Stimulated activated effector memory CD8-positive, alpha-beta T cell treated with anti-CD3 and anti-CD28 coated beads, Interleukin-12 subunit alpha, Interleukin-12 subunit beta, amount 100 ng/mL, for 72 hours (primary cell): ENCODE data around the gene BTBD7.
A peak's percentile ranks its signal among the peaks of the same experiment; 100 is the strongest.

Experiments
- ATAC-seq: fragments of 150-1000 bp; cut with Tn5 transposase; 2 replicates; pipeline ENCODE4 v1.10.0; 2021
- DNase-seq, 2 donors: peaks; one replicate each; pipeline ENCODE4 v3.0.0; 2021 to 2022; ENCODE audit warnings: low spot score in 2 of 2
- H3K27ac Mint-ChIP-seq: one replicate; pipeline ENCODE4 v1.8.0; 2022; ENCODE audit warnings: mild to moderate bottlenecking, mixed read lengths
- H3K36me3 Mint-ChIP-seq: one replicate; pipeline ENCODE4 v1.8.0; 2022; ENCODE audit warnings: mild to moderate bottlenecking, mixed read lengths
- H3K4me1 Mint-ChIP-seq: one replicate; pipeline ENCODE4 v1.8.0; 2022; ENCODE audit warnings: mixed read lengths
- H3K4me3 Mint-ChIP-seq: one replicate; pipeline ENCODE4 v1.8.0; 2022; ENCODE audit warnings: mild to moderate bottlenecking, mixed read lengths
- H3K9me3 Mint-ChIP-seq: one replicate; pipeline ENCODE4 v1.8.0; 2022; ENCODE audit warnings: mixed read lengths

BTBD7 gene

DNA sequence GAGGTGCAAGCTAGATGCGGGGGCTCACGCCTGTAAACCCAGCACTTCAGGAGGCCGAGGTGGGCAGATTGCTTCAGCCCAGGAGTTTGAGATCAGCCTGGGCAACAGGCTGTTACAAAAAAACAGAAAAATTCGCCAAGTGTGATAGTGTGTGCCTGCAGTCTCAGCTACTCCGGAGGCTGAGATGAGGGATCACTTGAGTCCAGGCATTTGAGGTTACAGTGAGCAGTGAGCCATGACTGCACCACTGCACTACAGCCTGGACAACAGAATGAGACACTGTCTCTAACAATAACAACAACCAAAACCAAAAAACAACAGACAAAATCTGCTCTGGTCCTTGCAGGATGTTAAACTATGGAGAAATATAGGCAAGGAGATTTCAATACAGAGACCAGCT, 13.9 kb downstream of the BTBD7 start:
- peak overlapping the region; percentile 6 for H3K27ac Mint-ChIP-seq

DNA sequence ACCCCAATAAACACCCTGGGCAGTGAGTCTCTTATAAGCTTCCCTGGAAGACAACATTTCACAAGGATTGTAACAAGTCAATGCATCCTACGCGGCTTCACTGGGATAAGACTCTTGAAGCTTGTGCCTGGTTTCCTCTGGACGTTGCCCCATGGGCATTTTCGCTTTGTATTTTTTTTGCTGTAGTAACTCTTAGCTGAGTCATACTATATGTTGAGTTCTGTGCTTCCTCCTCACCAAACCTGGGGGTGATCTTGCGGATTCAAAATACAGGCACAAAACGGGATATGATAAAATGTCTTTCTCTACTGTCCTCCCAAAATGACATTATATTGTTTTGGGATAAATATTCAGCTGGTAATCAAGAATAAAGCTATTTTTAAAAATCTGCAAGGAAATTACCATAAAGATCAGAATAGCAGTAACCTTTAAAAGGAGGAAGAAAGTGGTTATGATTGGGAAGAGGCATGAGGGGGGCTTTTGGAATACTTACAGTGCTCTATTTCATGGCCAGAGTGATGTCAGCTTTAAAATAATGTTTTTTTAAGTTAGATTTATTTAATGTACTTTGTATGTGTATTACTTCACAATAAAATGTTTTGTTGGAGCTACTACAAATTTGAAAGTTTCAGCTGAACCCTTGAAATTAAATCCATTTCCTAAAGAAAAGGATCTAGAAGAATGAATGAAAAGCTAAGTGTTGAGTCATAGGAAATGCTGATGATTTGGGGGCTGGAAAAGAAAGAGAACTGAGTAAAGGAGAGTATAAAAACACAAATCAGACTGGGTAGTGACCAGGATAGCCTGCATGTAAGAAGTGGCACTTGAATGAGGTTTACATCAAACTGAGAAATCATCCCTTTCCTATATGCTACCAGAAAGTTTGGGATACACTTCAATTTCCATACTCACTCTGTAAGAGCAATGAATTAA, 14.7 kb downstream of the BTBD7 start:
- ATAC-seq (no peak), DNase-seq (peak in 1 of 2 donors; percentile 18)
- H3K27ac Mint-ChIP-seq, result peak overlapping the region; percentile 6

More for the DNA sequence above, 13.9 kb downstream of the BTBD7 start:
- Mint-ChIP-seq H3K4me3 (no peak overlapping the region), H3K4me1 (peaks cover 28% of the 10 kb centered on the region), H3K36me3 (peaks cover 17% of the 10 kb centered on the region), H3K9me3 (no peaks in the 10 kb centered on the region)
- no peak for ATAC-seq
- DNase-seq, result peak in 1 of 2 donors; percentile 25

DNA sequence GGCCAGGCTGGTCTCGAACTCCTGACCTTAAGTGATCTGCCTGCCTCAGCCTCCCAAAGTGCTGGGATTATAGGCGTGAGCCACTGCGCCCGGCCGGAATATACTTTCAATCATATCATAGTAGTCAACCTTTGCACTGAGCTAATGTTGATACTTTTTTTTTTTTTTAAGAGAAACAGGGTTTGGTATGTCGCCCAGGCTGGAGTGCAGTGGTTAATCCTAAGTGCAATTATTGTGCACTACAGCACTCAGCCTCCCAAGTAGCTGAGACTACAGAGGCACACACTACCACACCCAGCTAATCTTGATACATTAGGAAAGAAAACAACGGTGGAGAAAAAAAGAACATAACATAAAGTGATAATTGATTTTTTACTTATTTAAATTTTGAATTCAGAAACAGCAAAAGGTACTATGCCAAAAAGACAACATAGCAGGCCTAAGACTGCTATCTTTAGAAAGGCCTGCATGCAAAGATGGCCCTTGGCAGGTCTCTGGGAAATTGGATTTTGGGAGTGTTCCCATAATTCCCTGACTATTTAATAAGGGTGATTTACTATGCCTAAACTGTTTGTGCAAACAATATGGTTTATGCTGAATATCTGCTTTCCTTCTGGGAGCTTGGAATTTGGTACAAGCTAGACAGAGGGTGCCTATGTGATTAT, 15.5 kb downstream of the BTBD7 start:
- Mint-ChIP-seq H3K36me3 (peaks cover 9% of the 10 kb centered on the region), H3K27ac (no peak overlapping the region), H3K9me3 (no peaks in the 10 kb centered on the region), H3K4me1 (peaks cover 33% of the 10 kb centered on the region), H3K4me3 (no peak overlapping the region)
- no peak for ATAC-seq
- no peak for DNase-seq

More for the DNA sequence above, 14.7 kb downstream of the BTBD7 start:
- no peak overlapping the region for H3K4me3 Mint-ChIP-seq
- H3K9me3 Mint-ChIP-seq, result no peaks in the 10 kb centered on the region
- peaks cover 10% of the 10 kb centered on the region for H3K36me3 Mint-ChIP-seq
- peaks cover 28% of the 10 kb centered on the region for H3K4me1 Mint-ChIP-seq

DNA sequence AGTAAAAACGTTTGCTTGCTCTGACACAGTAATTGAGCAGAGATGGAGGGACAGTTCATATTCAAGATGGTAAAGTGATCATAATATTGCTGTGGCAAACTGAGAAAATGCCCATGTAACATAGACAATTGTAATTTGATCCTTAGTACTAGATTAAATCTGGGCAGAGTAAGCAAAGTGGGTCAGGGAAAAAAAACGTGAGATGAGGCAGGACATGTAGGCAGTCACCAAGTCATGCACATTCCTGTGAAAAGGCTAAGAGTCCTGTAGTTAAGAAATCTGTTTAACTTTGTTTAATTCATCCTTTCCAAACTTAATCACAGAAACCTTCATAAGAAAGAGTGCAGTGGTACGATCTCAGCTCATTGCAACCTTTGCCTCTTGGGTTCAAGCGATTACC, 16.1 kb downstream of the BTBD7 start:
- Mint-ChIP-seq H3K27ac (no peak overlapping the region), H3K36me3 (peaks cover 3% of the 10 kb centered on the region), H3K4me3 (no peak overlapping the region), H3K9me3 (no peaks in the 10 kb centered on the region), H3K4me1 (peaks cover 33% of the 10 kb centered on the region)
- no peak for ATAC-seq
- DNase-seq, result no peak

DNA sequence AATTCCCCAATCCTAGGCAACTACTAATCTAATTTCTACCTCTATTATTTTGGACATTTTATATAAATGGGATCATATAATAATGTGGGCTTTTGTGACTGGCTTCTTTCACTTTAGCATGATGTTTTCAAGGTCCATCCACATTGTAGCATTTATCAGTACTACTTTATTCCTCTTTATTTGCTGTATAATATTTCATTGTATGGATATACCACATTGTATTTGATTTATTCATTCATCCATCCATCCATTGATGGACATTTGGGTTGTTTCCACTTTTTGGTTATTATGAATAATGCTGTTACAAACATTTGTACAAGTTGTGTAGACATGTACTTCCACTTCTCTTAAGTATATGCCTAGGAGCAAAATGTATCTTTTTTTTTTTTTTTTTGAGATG, 17.3 kb downstream of the BTBD7 start:
- H3K4me3 Mint-ChIP-seq, result no peak overlapping the region
- DNase-seq, result no peak
- ATAC-seq, result no peak
- H3K4me1 Mint-ChIP-seq, result peaks cover 33% of the 10 kb centered on the region
- no peak overlapping the region for H3K27ac Mint-ChIP-seq
- no peaks in the 10 kb centered on the region for H3K36me3 Mint-ChIP-seq
- no peaks in the 10 kb centered on the region for H3K9me3 Mint-ChIP-seq

GRCh38 chr14:93311082-93311481, 21.8 kb downstream of the BTBD7 start:
- peaks cover 29% of the 10 kb centered on the region for H3K4me1 Mint-ChIP-seq
- ATAC-seq, result no peak

DNA sequence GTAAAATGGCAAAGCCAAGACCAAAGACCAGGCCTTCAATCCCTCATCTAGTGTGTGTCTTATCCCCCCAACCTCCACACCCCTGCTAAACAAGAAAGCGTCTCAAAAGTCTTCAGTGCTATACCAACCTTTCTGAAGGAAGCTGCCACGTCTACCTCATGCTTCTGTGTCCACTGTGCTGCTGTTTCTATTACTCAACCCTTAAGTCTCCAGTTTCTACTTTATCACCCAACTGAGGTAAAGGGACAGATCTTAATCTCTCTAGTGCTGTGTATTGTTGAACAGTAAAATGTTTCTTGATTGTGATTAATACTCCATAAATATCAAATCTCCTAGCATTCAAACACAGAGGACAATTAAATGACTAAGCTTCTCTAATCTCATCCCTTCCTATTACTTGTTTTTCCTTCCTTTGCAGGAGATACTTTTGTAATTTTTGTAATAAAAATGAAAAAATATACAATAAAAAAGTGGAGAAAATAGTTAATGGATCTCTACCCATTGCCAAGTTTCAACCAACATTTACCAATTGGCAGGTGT, 23.3 kb downstream of the BTBD7 start:
- no peaks in the 10 kb centered on the region for H3K36me3 Mint-ChIP-seq
- no peak for ATAC-seq
- H3K4me3 Mint-ChIP-seq, result no peak overlapping the region

More at GRCh38 chr14:93311082-93311481, 21.8 kb downstream of the BTBD7 start:
- Mint-ChIP-seq H3K9me3 (no peaks in the 10 kb centered on the region), H3K4me3 (no peak overlapping the region), H3K36me3 (no peaks in the 10 kb centered on the region), H3K27ac (no peak overlapping the region)
- DNase-seq, result no peak

DNA sequence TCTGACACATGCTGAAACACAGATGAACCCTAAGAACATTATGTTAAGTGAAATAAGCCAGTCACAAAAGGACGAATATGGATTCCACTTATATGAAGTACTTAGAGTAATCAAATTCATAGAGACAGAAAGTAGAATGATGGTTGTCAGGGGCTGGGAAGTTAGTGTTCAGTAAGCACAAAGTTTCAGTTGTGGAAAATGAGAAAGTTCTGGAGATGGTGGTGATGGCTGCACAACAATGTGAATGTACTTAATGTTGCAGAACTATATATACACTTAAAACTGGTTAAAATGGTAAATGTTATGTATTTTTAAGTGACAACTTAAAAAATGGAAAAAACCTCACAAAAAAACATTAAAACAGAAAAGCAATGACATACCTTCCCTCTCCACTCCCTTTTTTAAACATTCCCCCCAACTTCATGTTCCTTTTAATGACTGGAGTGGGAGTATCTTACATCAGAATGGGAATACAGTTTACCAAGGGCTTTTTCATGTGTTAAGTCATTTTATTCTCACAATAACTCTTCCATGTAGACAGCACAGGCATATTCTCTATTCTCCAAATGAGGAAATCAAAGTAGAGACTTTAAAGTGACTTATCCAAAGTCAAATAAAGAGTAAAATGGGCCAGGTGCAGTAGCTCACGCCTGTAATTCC, 24.0 kb downstream of the BTBD7 start:
- no peak overlapping the region for H3K4me3 Mint-ChIP-seq
- peak overlapping the region; percentile 0 for H3K27ac Mint-ChIP-seq
- no peak for ATAC-seq
- H3K4me1 Mint-ChIP-seq, result peaks cover 33% of the 10 kb centered on the region
- no peaks in the 10 kb centered on the region for H3K36me3 Mint-ChIP-seq
- no peaks in the 10 kb centered on the region for H3K9me3 Mint-ChIP-seq
- DNase-seq, result no peak

More for the DNA sequence above, 23.3 kb downstream of the BTBD7 start:
- no peak for DNase-seq
- Mint-ChIP-seq H3K9me3 (no peaks in the 10 kb centered on the region), H3K4me1 (peaks cover 32% of the 10 kb centered on the region), H3K27ac (no peak overlapping the region)

GRCh38 chr14:93306812-93307211, 26.0 kb downstream of the BTBD7 start:
- Mint-ChIP-seq H3K4me3 (no peak overlapping the region), H3K36me3 (no peaks in the 10 kb centered on the region), H3K9me3 (no peaks in the 10 kb centered on the region), H3K27ac (no peak overlapping the region), H3K4me1 (peaks cover 31% of the 10 kb centered on the region)
- ATAC-seq (no peak), DNase-seq (no peak)

GRCh38 chr14:93305725-93306418, 27.0 kb downstream of the BTBD7 start:
- Mint-ChIP-seq H3K36me3 (no peaks in the 10 kb centered on the region), H3K27ac (no peak overlapping the region), H3K9me3 (no peaks in the 10 kb centered on the region), H3K4me1 (peaks cover 31% of the 10 kb centered on the region), H3K4me3 (no peak overlapping the region)
- DNase-seq (no peak), ATAC-seq (no peak)

DNA sequence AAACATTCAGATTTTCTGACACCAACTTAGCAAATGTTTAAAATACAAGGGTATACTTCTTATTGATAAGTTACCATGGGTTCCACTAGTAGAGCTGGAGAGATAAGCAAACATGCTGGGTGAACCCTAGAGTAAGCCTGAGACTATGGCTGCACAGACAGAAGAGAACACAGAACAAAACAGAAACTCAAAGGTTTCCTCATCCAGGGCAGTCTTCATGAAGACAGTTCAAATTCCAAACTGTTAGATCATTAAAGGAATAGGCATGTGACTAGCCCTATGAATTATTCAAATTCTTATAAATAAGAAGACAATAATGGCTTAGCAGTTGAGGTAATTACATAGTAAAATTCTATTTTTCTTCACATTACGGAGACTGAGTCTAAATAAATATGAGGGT, 28.1 kb downstream of the BTBD7 start:
- Mint-ChIP-seq H3K27ac (no peak overlapping the region), H3K4me1 (peaks cover 41% of the 10 kb centered on the region), H3K36me3 (no peaks in the 10 kb centered on the region), H3K9me3 (no peaks in the 10 kb centered on the region), H3K4me3 (no peak overlapping the region)
- ATAC-seq (no peak), DNase-seq (no peak)

DNA sequence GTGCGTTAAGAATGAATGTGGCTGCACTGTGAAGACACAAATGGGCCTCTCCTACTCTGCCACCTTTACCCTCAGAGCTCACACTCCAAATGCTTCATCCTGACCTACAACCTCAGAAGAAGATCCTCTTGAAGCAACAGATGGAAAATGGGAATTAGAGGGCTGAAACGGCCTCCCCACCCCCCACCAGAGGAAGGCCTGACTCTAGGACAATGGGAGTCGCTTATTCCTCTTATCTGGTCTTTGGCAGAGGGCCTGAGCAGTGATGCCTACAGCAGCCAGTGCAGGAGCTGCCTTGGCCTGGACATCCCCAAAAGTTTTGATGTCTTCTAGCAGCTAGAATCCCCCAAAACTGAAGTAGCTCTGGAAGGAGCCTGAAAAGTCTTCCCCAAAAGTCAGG, 29.2 kb downstream of the BTBD7 start:
- H3K9me3 Mint-ChIP-seq, result no peaks in the 10 kb centered on the region
- H3K36me3 Mint-ChIP-seq, result no peaks in the 10 kb centered on the region
- peaks cover 32% of the 10 kb centered on the region for H3K4me1 Mint-ChIP-seq
- peak overlapping the region; percentile 40 for H3K27ac Mint-ChIP-seq
- ATAC-seq (no peak), DNase-seq (no peak)
- no peak overlapping the region for H3K4me3 Mint-ChIP-seq

GRCh38 chr14:93302688-93303581, 29.9 kb downstream of the BTBD7 start:
- no peaks in the 10 kb centered on the region for H3K9me3 Mint-ChIP-seq
- peaks cover 28% of the 10 kb centered on the region for H3K4me1 Mint-ChIP-seq
- H3K4me3 Mint-ChIP-seq, result no peak overlapping the region
- no peak overlapping the region for H3K27ac Mint-ChIP-seq
- DNase-seq, result no peak
- H3K36me3 Mint-ChIP-seq, result no peaks in the 10 kb centered on the region
- ATAC-seq, result no peak

- Mint-ChIP-seq H3K27ac (no peak overlapping the region), H3K4me3 (no peak overlapping the region), H3K36me3 (no peaks in the 10 kb centered on the region), H3K9me3 (no peaks in the 10 kb centered on the region), H3K4me1 (peaks cover 21% of the 10 kb centered on the region)
- ATAC-seq (no peak), DNase-seq (no peak)
These were observed 30.9 kb downstream of the BTBD7 start for GRCh38 chr14:93301821-93302447.
